Osteoblast (primary cell): ENCODE measurements around the gene ANKS4B. TPM values are rescaled to one million over a fixed set of nuclear protein-coding genes. Genes with fewer than 3 reads are reported as not detected.

Experiments
- DNase-seq: peaks from one replicate; pipeline ENCODE4 v3.0.0; 2011; ENCODE audit warnings: low spot score, mixed read lengths; ENCODE audit not compliant: insufficient read length; ENCODE audit errors: missing footprints
- H2AFZ ChIP-seq: 2 replicates; pipeline ENCODE4 v1.6.0; 2011; ENCODE audit warnings: mild to moderate bottlenecking, low read length
- H3K27ac ChIP-seq: 2 replicates; pipeline ENCODE4 v1.5.1; 2011; ENCODE audit warnings: mild to moderate bottlenecking, low read depth, low read length, moderate library complexity
- H3K27me3 ChIP-seq: 2 replicates; pipeline ENCODE4 v1.6.0; 2012; ENCODE audit warnings: mild to moderate bottlenecking, control low read depth, inconsistent platforms, low read length, moderate library complexity; ENCODE audit not compliant: insufficient read depth
- H3K36me3 ChIP-seq: 2 replicates; pipeline ENCODE4 v1.5.1; 2011; ENCODE audit warnings: mild to moderate bottlenecking, low read length, control low read depth, moderate library complexity; ENCODE audit not compliant: insufficient read depth
- H3K4me1 ChIP-seq: 2 replicates; pipeline ENCODE4 v1.5.1; 2011; ENCODE audit warnings: mild to moderate bottlenecking, low read length, control low read depth, moderate library complexity; ENCODE audit not compliant: insufficient read depth
- H3K4me2 ChIP-seq: 2 replicates; pipeline ENCODE4 v1.6.0; 2011; ENCODE audit warnings: mild to moderate bottlenecking, low read length; ENCODE audit not compliant: insufficient read depth
- H3K4me3 ChIP-seq: fragments of 200-600 bp; sonication (generic); 3 replicates; pipeline ENCODE4 v1.5.1; 2012; ENCODE audit warnings: mild to moderate bottlenecking, low read length, inconsistent platforms; ENCODE audit not compliant: insufficient read depth
- H3K79me2 ChIP-seq: 2 replicates; pipeline ENCODE4 v1.6.0; 2012; ENCODE audit warnings: mild to moderate bottlenecking, low read length, control low read depth, inconsistent platforms; ENCODE audit not compliant: insufficient read depth
- H3K9me3 ChIP-seq: 2 replicates; pipeline ENCODE4 v1.5.1; 2011; ENCODE audit warnings: low read depth, low read length, control low read depth
- H4K20me1 ChIP-seq: 2 replicates; pipeline ENCODE4 v1.6.0; 2012; ENCODE audit warnings: mild to moderate bottlenecking, low read length, control low read depth; ENCODE audit not compliant: insufficient read depth
- total RNA-seq: library from RNA; depleted of rRNA; stranded (reverse); fragments of >200 nt; gene quantifications from 2 replicates; pipeline ENCODE4 v1.2.3, GENCODE V29; 2012
- TF ChIP-seq, protein P1 (sequence below): IDR thresholded peaks from 2 replicates; pipeline ENCODE4 v1.5.1; 2011; ENCODE audit warnings: mild to moderate bottlenecking, low read depth, low read length, moderate library complexity; ENCODE audit errors: extremely low read depth

ANKS4B gene
- total RNA-seq, 1 donor: not detected

- Histone ChIP-seq H3K4me3 (no peak overlapping the region), H2AFZ (no peak overlapping the region), H3K27ac (no peak overlapping the region), H4K20me1 (no peaks in the 10 kb centered on the region), H3K27me3 (peaks cover 50% of the 10 kb centered on the region), H3K4me2 (no peak overlapping the region), H3K79me2 (no peaks in the 10 kb centered on the region), H3K4me1 (no peaks in the 10 kb centered on the region), H3K36me3 (no peaks in the 10 kb centered on the region), H3K9me3 (no peaks in the 10 kb centered on the region)
- TF ChIP-seq, protein P1, sequence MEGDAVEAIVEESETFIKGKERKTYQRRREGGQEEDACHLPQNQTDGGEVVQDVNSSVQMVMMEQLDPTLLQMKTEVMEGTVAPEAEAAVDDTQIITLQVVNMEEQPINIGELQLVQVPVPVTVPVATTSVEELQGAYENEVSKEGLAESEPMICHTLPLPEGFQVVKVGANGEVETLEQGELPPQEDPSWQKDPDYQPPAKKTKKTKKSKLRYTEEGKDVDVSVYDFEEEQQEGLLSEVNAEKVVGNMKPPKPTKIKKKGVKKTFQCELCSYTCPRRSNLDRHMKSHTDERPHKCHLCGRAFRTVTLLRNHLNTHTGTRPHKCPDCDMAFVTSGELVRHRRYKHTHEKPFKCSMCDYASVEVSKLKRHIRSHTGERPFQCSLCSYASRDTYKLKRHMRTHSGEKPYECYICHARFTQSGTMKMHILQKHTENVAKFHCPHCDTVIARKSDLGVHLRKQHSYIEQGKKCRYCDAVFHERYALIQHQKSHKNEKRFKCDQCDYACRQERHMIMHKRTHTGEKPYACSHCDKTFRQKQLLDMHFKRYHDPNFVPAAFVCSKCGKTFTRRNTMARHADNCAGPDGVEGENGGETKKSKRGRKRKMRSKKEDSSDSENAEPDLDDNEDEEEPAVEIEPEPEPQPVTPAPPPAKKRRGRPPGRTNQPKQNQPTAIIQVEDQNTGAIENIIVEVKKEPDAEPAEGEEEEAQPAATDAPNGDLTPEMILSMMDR: no peak
- DNase-seq: no peak
Observed at GRCh38 chr16:21228361-21228872, 5.1 kb upstream of the ANKS4B start.

DNA sequence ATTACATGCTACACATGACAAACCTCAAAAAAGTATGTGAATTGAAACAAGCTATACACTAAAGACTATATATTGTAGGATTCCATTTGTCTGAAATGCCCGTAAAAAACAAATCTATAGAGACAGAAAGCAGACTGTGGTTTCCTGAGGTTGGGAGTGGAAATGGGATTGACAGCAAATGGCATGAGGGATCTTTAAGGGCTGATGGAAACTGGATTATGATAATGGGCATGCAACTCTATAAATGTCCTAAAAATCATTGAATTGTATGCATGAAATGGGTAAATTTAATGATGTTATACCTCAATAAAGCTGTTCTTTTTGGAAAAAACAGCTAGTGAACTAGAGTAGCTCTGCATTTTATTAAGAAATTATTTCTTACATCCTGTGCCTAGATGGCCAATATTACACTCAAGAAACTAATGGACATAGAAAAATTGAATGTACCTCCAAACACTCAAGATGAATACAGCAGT is 416 bp upstream of the ANKS4B start:
- Histone ChIP-seq H3K9me3 (no peaks in the 10 kb centered on the region), H3K4me3 (no peak overlapping the region), H3K36me3 (no peaks in the 10 kb centered on the region), H3K27me3 (peaks cover 22% of the 10 kb centered on the region), H3K79me2 (no peaks in the 10 kb centered on the region), H2AFZ (no peak overlapping the region), H3K27ac (no peak overlapping the region), H3K4me2 (no peak overlapping the region), H3K4me1 (no peaks in the 10 kb centered on the region), H4K20me1 (no peaks in the 10 kb centered on the region)
- TF ChIP-seq, protein P1: no peak
- DNase-seq: no peak

DNA sequence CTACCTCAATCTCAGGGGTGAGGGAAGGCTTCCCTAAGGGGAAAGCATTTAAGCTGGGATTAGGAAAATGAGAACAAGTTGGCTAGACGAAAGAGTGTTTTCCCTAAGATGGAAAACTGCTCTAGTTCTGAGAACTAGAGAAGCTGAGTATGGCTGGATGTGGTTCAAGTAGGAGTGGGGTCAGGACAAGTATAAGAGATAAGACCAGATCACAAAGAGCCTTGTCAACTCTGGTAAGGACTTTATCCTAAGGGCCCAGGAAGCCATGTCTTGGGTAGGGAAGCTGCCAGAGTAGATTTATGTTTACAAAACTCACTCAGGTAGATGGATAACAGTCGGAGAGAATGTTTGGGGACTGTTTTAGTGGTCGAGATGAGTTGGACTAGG is 1.7 kb downstream of the ANKS4B start:
- TF ChIP-seq, protein P1: no peak
- Histone ChIP-seq H3K9me3 (no peaks in the 10 kb centered on the region), H2AFZ (no peak overlapping the region), H3K36me3 (no peaks in the 10 kb centered on the region), H3K27me3 (peaks cover 10% of the 10 kb centered on the region), H3K4me3 (no peak overlapping the region), H3K4me2 (no peak overlapping the region), H3K4me1 (no peaks in the 10 kb centered on the region), H3K27ac (no peak overlapping the region), H4K20me1 (no peaks in the 10 kb centered on the region), H3K79me2 (no peaks in the 10 kb centered on the region)
- no peak for DNase-seq

DNA sequence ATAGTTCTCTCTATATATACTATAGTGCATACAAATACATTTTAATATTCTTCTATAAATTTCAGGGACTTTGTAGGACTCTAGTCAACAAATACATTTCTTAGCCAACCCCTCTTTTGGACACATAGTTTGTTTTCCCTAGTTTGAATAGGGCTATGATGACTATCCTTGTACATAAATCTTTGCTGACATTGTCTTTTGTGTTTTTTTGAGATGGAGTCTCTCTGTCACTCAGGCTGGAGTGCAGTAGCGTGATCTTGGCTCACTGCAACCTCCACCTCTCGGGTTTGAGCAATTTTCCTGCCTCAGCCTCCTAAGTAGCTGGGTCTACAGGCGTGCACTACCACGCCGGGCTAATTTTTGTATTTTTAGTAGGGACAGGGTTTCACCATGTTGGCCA is 3.3 kb downstream of the ANKS4B start:
- TF ChIP-seq, protein P1: no peak
- Histone ChIP-seq H2AFZ (no peak overlapping the region), H4K20me1 (no peaks in the 10 kb centered on the region), H3K9me3 (no peaks in the 10 kb centered on the region), H3K4me3 (no peak overlapping the region), H3K79me2 (no peaks in the 10 kb centered on the region), H3K4me1 (no peaks in the 10 kb centered on the region), H3K36me3 (no peaks in the 10 kb centered on the region), H3K27me3 (peaks cover 10% of the 10 kb centered on the region), H3K4me2 (no peak overlapping the region), H3K27ac (no peak overlapping the region)
- DNase-seq: no peak
